ENCODE data around the gene PFN3. TPM values are rescaled to one million over a fixed set of nuclear protein-coding genes. Genes with fewer than 3 reads are reported as not detected.

The PFN3 gene
- total RNA-seq, 4 donors from 2014 or later: not detected

- intact Hi-C loops (cut with DNase I; ENCODE audit: low total_unique reads): loop anchor here (2.0 kb wide), 1 partner anchor 49 kb away; no protein-coding TSS in a partner anchor
- H3K4me3 ChIP-seq (ENCODE audit: low read depth, poor library complexity, severe bottlenecking): no peak overlapping the region
- no peak for DNase-seq (ENCODE audit: low spot score in 2 of 2)
- TF ChIP-seq CTCF (IDR thresholded peaks at IDR 0.05) (no peak), POLR2A (IDR thresholded peaks at IDR 0.05) (no peak)
- WGBS, 2 donors: 95 to 100% methylated on average over 1 to 2 of the region's 2 CpGs
Observed at GRCh38 chr5:177405312-177405711, 4.9 kb upstream of the PFN3 start.

GRCh38 chr5:177404641-177405179, 4.2 kb upstream of the PFN3 start:
- WGBS, 2 donors: 29 to 37% methylated on average over 7 to 16 of the region's 16 CpGs
- intact Hi-C loops (cut with DNase I; ENCODE audit: low total_unique reads): loop anchor here (2.0 to 5.0 kb wide), 2 partner anchors 50 to 98 kb away; no protein-coding TSS in a partner anchor
- no peak for TF ChIP-seq CTCF (IDR thresholded peaks at IDR 0.05)
- no peak for TF ChIP-seq POLR2A (IDR thresholded peaks at IDR 0.05)
- no peak for DNase-seq (ENCODE audit: low spot score in 2 of 2)
- no peak overlapping the region for H3K4me3 ChIP-seq (ENCODE audit: low read depth, poor library complexity, severe bottlenecking)

GRCh38 chr5:177403792-177404640, 3.6 kb upstream of the PFN3 start:
- H3K4me3 ChIP-seq (ENCODE audit: low read depth, poor library complexity, severe bottlenecking): peak overlapping the region; percentile 39
- peak in 1 of 3 donors; percentile 65 for TF ChIP-seq CTCF (IDR thresholded peaks at IDR 0.05)
- no peak for TF ChIP-seq POLR2A (IDR thresholded peaks at IDR 0.05)
- intact Hi-C loops (cut with DNase I; ENCODE audit: low total_unique reads): loop anchor here (2.0 to 5.0 kb wide), 2 partner anchors 51 to 98 kb away; no protein-coding TSS in a partner anchor
- WGBS, 2 donors: 0 to 1% methylated on average over 14 to 67 of the region's 93 CpGs
- DNase-seq (ENCODE audit: low spot score in 2 of 2): peak; percentile 75 to 96

GRCh38 chr5:177403102-177403791, 2.8 kb upstream of the PFN3 start:
- DNase-seq (ENCODE audit: low spot score in 2 of 2): peak in 1 of 2 donors; percentile 88
- H3K4me3 ChIP-seq (ENCODE audit: low read depth, poor library complexity, severe bottlenecking): no peak overlapping the region
- intact Hi-C loops (cut with DNase I; ENCODE audit: low total_unique reads): loop anchor here (5.0 kb wide), 1 partner anchor 99 kb away; no protein-coding TSS in a partner anchor
- 2 to 4% methylated on average over 18 of the region's 61 CpGs for WGBS, 2 donors
- TF ChIP-seq POLR2A (IDR thresholded peaks at IDR 0.05): no peak

GRCh38 chr5:177402271-177403043, 2.0 kb upstream of the PFN3 start:
- peak; percentile 56 to 92 for DNase-seq (ENCODE audit: low spot score in 2 of 2)
- 5 to 7% methylated on average over 27 to 40 of the region's 49 CpGs for WGBS, 2 donors
- H3K4me3 ChIP-seq (ENCODE audit: low read depth, poor library complexity, severe bottlenecking): no peak overlapping the region
- intact Hi-C loops (cut with DNase I; ENCODE audit: low total_unique reads): loop anchor here (5.0 kb wide), 1 partner anchor 100 kb away; no protein-coding TSS in a partner anchor
- no peak for TF ChIP-seq POLR2A (IDR thresholded peaks at IDR 0.05)
- no peak for TF ChIP-seq CTCF (IDR thresholded peaks at IDR 0.05)

Data from lower leg skin (tissue), 4 donors.